HEK293 (cell line): Measurements from ENCODE around the gene DOCK9.

ENCODE experiments used
- CTCF ChIP-seq: fragments of 450-650 bp; formaldehyde crosslinking; IDR thresholded peaks from 2 replicates; pipeline ENCODE4 v1.5.1; 2016; ENCODE audit warnings: missing biosample characterization, missing genetic modification characterization
- HOXA7 ChIP-seq: sonication (generic); formaldehyde crosslinking; IDR thresholded peaks from 2 replicates; pipeline ENCODE4 v1.8.1; 2022; ENCODE audit warnings: missing genetic modification reagents, borderline replicate concordance
- ZBTB11 ChIP-seq: fragments of 450-650 bp; formaldehyde crosslinking; conservative IDR thresholded peaks from 2 replicates; pipeline ENCODE4 v1.5.1; 2016; ENCODE audit warnings: low read depth, missing biosample characterization, missing genetic modification characterization
- ZBTB8A ChIP-seq: fragments of 450-650 bp; formaldehyde crosslinking; IDR thresholded peaks from 2 replicates; pipeline ENCODE4 v1.5.1; 2016; ENCODE audit warnings: missing biosample characterization, missing genetic modification characterization
- ZNF155 ChIP-seq: fragments of 450-650 bp; formaldehyde crosslinking; IDR thresholded peaks from 2 replicates; pipeline ENCODE4 v1.5.1; 2016; ENCODE audit warnings: missing biosample characterization, missing genetic modification characterization
- ZNF221 ChIP-seq: fragments of 450-650 bp; formaldehyde crosslinking; IDR thresholded peaks from 2 replicates; pipeline ENCODE4 v1.5.1; 2017; ENCODE audit warnings: missing biosample characterization, missing genetic modification characterization, borderline replicate concordance
- ZNF274 ChIP-seq, 2 experiments: fragments of 200-500 bp in 1 of 2; fragments of 450-650 bp in 1 of 2; sonication (Bioruptor generic) in 1 of 2; formaldehyde crosslinking in 1 of 2; IDR thresholded peaks; 2 replicates each; pipeline versions ENCODE4 v1.5.1 to v1.6.1; 2014 to 2016; ENCODE audit warnings: borderline replicate concordance in 1 of 2, inconsistent platforms in 1 of 2, low read length in 1 of 2, missing biosample characterization in 1 of 2, missing genetic modification characterization in 1 of 2
- ZNF335 ChIP-seq: fragments of 450-650 bp; formaldehyde crosslinking; conservative IDR thresholded peaks from 2 replicates; pipeline ENCODE4 v1.5.1; 2016; ENCODE audit warnings: missing biosample characterization, missing genetic modification characterization
- ZNF48 ChIP-seq: fragments of 450-650 bp; formaldehyde crosslinking; IDR thresholded peaks from 2 replicates; pipeline ENCODE4 v1.5.1; 2016; ENCODE audit warnings: missing biosample characterization, missing genetic modification characterization
- ZNF530 ChIP-seq: fragments of 450-650 bp; formaldehyde crosslinking; IDR thresholded peaks from 2 replicates; pipeline ENCODE4 v1.5.1; 2016; ENCODE audit warnings: low read depth, missing biosample characterization, missing genetic modification characterization
- ZNF585B ChIP-seq: fragments of 450-650 bp; formaldehyde crosslinking; IDR thresholded peaks from 2 replicates; pipeline ENCODE4 v1.5.1; 2016; ENCODE audit warnings: missing biosample characterization, missing genetic modification characterization
- ZNF600 ChIP-seq: fragments of 450-650 bp; formaldehyde crosslinking; IDR thresholded peaks from 2 replicates; pipeline ENCODE4 v1.5.1; 2016; ENCODE audit warnings: missing biosample characterization, missing genetic modification characterization
- ZNF623 ChIP-seq: fragments of 450-650 bp; formaldehyde crosslinking; IDR thresholded peaks from 2 replicates; pipeline ENCODE4 v1.5.1; 2016; ENCODE audit warnings: missing biosample characterization, missing genetic modification characterization
- ZNF664 ChIP-seq: fragments of 450-650 bp; formaldehyde crosslinking; IDR thresholded peaks from 2 replicates; pipeline ENCODE4 v1.5.1; 2016; ENCODE audit warnings: missing biosample characterization, missing genetic modification characterization

- TF ChIP-seq CTCF (no peak), ZNF335 (tag by site-specific recombination) (no peak), ZNF585B (tag by site-specific recombination) (no peak), ZNF48 (tag by site-specific recombination) (no peak), ZBTB8A (tag by site-specific recombination) (no peak), ZNF623 (no peak), ZNF274 (IDR thresholded peaks at IDR 0.05; ENCODE audit: low read length) (no peak), ZNF274 (tag by site-specific recombination; IDR thresholded peaks at IDR 0.05; ENCODE audit: borderline replicate concordance) (no peak), HOXA7 (CRISPR knock-in tag) (no peak), ZBTB11 (tag by site-specific recombination) (no peak), ZNF221 (tag by site-specific recombination) (no peak), ZNF530 (no peak), ZNF600 (tag by site-specific recombination) (no peak), ZNF664 (tag by site-specific recombination) (no peak), ZNF155 (tag by site-specific recombination) (no peak)
These were observed 14.8 kb downstream of the DOCK9 start for GRCh38 chr13:98962901-98963590.
